Activated T-helper 9 cell treated with anti-CD3 and anti-CD28 coated beads, Interleukin-2, amount 50 U/mL, for 16 hours (primary cell): ENCODE data around the gene GPR37L1.
"Not testable (repeated sequence)": the region's sequence is repeated elsewhere in the genome, so short reads cannot be mapped to it uniquely, and the experiment has no call there.

Experiments
- DNase-seq: peaks from one replicate; pipeline ENCODE4 v3.0.0-alpha.2; 2020; ENCODE audit warnings: low read depth

The GPR37L1 gene

DNA sequence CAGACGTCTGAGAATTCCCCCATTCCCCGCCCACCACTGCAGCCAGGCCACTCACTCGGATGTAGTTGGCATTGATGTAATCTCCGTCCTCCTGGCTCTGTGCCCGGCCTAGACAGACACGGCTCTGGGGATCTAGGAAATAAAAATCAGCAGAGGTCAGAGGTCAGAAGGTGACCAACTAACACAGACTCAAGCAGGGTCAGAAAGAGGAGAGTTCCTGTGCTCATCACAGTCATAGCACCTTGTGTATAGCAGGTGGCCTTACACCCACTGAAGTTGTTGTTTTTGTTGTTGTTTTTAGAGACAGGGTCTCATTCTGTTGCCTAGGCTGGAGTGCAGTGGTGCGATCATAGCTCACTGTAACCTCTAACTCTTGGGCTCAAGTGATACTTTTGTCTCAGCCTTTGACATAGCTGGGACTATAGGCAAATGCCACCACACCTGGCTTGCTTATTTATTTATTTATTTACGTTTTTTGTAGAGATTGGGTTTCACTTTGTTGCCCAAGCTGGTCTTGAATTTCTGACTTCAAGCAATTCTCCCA lies 32.8 kb downstream of the GPR37L1 start:
- DNase-seq: no peak

DNA sequence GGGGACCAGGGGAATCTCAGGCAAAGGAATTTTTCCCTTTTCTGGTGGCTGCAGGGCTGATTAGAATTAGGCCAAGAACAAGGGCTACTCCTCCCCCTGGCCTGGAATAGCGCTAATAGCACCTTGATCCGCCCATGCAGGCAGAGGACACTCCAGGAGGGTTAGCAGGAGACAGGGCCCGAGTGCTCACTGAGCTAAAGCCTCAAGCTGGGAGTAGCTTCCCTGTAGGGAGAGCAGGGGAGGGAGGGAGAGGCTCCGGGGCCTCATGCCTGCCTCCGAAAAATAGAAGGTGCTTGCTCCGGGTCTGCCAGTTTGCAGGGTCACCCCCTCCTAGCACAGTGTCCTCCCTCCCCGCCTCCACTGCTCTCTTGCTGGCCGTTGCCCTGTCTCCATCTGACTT lies 33.9 kb downstream of the GPR37L1 start:
- DNase-seq: no peak

DNA sequence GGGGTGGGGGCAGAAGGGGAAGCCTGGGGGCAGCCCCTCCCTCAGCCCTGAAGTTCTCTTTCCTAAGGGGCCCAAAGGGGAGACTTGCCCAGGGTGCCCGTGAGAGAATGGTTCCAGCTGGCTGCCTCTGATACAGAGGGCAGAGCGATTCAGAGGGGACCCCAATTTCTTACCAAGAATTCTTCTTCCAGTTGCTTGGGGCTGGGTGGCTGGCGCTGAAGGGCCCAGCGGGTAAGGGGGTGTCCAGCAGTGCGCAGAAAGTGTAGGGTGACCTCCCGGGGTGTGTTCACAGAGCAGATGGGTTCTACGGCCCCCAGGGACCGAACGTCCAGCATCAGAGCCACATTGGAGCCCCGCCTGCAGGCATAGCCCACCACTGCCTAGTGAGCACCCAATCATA lies 35.2 kb downstream of the GPR37L1 start:
- DNase-seq: no peak

DNA sequence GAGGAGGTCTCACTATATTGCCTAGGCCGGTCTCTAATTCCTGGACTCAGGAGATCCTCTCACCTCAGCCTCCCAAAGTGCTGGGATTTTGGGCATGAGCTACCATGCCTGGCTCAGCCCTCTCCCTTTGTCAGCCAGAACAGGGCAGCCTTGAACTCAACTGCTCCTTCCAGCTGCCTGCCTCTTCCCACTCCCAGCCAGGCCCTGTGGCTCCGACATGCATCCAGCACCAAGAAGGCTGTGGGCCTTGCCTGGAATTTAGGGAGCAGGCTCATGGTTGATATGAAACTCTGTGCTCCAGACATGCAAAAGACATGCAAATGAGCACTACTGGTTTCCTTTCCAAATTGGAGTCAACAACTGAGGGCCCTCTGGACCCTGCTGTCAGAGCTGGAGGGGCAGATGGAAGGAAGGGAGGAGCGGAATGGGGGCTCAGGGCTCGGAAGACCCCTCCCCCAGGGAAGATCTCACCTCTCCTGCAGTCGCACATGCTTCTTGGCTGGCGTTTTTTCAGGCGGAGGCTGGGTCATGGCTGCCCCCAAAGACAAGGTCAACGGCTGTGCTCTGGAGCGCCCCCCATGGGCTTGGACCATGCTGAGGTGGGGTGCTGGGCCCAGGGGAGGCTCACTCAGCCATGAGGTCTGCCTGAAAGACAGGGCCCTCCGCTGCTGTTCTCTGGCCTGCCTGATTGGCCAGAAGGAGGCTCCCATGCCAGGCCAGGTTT lies 36.3 kb downstream of the GPR37L1 start:
- no peak for DNase-seq

DNA sequence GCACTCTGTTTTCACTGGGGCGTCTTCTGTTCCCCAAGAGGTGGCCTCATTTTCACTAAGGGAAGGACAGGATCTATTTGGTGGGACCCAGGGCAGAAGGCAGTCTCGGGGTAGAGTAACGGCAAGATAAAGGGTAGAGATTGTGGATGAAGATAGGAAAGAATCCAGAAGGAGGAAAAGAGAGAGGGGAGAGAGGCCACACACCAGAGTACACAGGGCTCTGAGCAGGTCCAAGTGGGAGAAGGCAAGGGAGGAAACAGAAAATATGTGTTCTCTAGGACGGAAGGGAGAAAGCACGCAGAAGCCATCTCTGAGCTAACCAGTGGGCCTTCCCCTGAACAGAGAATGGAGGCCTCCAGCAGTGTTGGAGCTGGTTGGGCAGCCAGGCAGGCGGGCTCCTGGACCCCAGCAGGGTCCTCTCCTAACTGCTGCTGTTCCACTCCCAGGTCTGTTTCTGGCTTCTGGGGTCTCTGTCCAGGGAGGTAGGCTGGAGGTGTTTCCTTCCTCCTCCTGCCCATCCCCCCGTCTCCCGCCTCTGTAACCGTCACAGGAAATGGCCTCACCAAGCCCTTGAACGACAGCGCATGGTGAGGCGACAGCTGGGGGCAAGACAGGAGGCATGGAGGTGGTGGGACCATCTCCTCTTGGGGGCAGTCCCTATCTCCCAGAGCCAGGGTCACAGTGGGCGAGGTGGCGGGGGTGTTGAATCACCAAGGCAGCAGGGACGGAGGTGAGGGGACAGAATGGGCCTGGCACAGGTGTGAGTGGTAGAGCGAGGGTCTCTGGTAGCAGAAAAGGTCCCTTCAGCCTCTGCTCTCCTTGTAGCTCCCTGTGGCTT lies 37.0 kb downstream of the GPR37L1 start:
- no peak for DNase-seq

DNA sequence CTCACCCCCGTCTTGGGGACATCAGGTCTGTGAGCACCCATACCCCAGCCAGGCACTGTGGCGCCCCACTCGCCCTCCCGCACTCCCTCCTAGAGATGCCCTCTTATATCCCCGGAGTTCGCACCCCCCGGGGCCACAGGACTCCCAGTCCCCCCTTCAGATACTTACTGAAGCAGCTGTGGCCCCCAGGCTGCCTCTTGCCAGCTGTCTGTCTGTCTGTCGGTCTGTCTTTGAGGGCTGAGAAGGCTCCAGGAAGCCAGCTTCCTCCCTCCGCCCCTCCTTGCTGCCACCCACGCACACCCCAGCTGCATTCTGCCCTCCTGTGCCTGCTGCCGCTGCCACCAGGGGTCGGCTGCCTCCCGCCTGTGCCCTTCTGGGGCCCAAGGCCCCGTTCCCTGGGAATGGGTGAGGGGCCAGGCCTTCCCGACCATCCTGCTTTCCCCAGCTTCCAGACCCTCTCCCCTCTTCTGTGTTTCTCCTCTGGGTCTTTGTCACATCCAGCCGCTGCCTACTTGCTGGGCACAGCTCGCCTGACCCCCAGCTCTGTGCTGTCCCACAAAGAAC lies 37.7 kb downstream of the GPR37L1 start, which contains the start of gene PTPN7:
TSS of gene PTPN7 (minus strand) at position 226 of the 564 bp plus-strand sequence. CDS start 1,200 bp downstream, outside the sequence.
- peak; percentile 79 for DNase-seq

DNA sequence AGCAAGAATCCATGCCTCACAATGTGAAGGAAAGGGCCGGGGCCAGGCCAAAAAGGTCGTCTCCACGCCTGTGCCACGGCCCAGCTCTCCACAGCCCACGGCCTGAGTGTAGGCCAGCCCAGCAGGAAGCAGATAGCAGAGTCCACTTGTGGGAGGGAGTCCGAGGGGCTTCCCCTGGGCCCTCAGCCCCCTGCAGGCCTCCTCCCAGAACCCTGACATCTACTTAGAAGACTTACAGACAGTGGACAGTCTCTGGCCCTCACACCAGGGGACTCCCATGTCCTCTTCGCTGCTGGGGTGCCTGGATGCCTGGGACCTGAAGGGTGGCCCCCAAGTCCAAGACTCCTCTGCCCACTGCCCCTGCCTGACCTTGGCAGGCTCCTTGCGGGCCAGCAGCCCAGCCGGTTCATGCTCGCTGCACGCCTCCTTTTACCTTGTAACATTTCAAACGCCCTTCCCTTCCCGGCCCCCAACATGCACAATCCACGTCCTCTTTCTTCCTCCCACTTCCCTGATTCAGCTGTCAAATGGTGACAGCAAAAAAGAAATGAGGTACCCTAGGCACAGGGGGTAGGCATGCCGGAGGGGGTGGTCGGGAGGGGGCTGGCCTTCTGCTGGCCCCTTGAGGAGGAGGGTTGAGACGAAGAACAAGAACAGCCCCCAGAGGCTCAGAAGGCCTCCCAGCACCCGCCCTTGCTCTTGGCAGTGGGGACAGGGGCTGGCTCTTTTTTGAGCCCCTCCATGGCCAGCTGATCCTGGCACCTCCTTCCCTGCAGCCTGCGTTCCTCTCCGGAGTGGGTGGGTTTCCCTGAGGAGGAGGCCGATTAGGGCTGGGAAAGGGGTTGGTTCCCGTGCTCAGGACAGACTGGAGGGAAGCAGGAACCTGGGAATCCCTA lies 38.7 kb downstream of the GPR37L1 start:
- no peak for DNase-seq

DNA sequence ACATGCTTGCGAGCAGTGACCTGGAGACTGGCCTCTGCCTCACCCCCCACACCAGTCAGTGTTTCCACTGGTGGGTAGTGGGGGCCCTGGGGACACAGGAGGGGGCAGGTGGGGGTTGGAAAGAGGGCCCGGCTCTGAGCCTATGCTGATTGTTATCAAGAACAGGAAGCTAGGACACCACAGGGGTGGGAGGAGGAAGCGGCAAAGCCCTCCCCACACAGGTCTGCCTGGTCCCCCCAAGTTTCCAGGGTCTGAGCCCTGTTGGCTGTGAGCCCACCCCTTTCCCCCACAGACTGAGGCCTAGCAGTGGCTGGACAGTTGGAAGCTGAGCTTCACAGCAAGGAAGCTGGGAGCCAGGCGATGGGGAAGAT lies 39.3 kb downstream of the GPR37L1 start:
- DNase-seq: peak; percentile 43

DNA sequence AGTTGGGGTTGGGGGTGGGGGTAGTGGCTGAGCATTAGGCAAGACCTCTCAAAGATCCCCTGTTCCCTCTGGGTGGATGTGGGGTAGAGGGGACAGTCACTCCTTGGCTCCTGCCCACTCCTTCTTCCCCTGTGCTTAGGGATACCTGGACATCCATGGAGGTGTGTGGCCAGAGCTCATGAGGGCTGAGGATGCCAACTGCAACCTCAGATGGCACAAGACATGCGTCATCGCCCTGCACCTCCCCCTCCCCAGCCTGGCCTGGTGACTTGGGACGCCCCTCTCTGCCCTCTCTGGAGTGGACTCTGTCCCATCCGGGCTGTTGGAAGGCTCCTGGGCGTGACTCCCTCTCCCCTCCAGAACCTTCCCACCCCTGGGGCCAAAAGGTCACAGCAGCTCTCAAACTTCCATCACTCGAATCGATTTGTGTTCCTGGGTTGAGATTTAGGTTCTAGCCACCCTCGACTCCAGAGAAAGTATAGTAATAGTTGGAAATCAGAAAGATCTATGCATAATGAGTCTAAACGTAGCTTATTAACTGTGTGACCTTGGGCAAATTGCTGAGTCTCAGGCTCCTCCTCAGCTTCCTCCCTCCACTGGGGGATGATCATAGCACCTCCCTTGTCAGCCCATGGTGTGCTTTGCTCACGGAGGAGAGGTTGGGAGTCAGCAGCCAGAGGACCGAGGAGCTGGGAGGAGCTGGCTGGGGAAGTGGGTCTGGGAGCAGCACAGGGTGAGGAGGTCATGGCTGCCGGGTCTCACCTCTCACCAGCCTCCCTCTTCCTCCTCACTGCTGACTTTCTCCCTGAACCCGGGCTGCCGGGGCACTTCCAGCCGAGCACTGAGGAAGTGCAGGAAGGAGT lies 39.9 kb downstream of the GPR37L1 start:
- no peak for DNase-seq

DNA sequence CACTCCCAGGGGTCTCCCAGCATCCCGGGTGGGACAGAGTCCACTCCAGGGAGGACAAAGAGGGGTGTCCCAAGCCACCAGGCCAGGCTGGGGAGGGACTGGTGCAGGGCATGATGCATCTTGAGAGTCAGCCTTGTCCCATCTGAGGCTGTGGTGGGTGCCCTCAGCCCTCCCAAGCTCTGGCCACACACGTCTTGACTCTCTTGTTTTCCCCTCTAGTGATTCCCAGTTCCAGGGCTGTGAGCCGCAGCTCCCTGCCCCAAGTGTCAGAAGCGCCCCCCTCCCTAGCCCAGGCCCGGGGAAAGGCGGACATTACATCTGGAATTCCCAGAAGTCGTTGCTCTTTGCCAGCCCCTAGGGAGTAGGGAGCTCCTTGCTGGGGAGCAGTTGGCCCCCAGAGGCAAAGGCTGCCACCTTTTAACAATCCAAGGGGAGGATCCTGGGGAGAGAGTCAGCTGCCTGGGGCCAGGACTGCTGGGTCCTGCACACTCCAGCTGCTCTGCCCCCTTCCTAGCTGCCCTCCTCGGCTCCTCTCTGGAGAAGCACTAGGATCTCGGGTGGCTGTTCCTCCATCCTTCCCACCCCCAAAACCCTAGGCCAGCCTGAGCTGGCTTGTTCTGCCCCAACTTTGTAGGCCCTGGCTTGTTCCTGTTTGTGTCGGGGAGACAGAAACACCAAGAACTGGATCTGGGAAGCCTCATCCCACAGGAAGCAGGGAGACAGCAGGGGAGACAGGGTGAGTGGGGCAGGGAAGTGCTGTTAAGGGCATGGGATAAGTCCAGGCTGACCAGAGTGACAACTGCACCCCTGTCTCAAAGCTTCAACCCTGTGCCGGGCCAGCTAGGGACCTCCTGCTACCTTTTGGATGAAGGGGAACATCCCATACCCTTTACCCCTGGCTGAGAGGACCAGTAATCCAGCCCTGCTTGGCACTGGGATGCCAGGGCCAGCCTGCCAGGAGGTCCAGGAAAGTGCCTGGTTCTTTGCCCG lies 40.9 kb downstream of the GPR37L1 start:
- no peak for DNase-seq

DNA sequence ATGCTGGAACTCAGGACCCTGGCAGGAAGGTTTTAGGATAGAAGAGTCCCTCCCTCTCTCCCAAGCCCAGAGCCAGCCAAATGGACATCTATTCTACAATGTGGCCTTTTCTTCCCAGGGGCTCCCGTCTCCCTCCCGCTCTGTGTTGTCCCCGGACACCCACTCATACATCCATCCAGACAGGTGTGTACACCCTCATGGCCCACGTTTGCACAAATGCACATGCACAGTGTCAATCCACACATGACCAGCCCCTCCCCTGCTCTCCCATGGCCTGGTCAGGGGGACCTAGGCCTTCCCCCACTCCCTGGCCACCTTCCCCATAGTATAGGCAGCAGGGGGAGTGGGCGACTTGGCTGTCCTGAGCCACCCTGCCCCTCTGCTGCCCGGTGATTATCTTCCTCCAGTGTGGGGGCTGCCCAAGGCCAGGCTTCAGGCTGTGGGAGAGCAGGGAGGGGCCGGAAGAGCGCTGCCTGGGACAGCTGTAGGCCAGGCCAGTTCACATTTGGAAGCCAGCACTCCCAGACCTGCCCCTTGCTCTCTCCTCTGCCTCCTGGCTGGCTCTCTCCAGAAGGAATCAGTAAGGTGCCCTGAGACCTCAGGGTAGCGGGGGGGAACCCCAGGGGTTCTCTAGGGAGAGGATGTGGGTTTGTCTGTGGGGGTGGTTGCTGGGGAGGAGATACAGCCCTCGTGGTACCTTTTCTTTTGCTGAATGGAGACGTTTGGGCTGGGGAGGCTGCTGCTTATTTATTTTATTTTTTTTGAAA lies 41.7 kb downstream of the GPR37L1 start:
- DNase-seq: peak; percentile 57

DNA sequence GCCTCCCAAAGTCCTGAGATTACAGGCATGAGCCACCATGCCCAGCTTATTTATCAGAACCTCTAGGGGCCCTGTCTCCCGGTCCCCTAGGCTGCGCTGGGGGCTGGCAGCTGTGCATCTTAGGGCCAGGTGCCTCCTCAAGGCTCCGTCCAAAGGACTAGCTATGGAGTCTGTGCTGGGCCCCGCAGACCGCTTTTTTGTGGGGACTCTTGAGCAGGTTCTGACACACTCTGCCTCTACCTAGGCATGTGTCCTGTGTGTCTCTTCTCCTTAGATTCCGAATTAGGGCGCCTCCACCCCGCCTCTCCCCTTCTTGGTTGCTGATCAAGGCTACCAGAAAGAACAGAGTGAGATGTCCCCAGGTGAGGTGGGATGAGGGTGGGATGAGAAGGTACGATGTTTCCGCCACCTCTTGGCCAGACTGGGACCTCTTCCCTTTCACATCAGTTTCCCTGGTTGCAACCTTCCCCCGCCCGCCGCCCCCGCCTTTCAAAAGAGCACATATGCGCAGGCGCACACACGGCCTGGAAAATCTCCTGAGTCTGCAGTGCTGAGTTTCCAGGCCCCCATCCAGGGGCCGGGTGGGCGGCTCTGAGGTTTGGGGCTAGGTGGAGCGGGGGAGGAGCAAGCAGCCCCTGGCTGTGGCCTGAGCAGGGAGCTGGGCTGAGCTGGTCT lies 42.7 kb downstream of the GPR37L1 start:
- DNase-seq: peak; percentile 43

DNA sequence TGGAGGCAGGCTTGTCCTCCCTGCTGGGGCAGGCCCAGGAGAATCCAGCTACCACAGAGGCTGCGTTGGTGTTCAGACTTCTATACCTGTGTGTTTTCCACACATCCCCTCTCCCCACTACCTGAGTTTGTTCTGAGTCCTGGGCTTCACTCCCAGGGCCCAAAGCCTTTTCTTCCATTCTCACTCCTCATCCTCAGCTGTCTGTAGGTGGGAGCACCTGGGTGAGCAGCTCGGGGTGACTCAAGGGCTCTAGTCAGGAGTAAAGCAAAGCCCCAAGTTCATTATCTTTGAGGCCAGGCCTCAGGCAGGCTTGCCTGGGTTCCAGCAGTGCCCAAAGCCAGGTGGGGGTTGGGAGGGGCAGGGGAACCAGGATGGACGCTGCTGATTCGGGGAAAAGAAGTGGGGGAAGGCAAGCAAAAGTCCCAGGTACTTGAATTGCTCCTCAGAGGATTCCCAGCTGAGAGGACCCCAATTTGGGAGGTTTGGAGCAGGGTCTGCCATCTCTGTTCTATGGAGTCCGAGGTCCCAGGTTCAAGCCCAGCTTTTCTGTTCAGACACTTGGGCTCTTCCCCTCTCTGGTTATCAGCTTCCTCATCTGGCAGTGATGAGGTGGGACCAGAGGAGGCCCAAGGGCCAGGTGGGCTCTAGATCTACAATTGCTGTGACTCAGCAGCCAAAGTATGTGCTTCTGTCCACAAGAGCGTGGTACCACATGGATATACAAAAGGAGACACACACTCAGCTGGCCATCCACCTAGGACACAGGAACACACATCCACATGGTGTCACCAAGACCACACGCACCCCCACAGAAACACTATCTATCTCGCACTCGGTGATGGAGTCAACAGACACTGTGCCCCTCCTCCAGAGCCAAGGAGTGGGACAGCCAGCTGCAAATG lies 43.5 kb downstream of the GPR37L1 start:
- DNase-seq: no peak

DNA sequence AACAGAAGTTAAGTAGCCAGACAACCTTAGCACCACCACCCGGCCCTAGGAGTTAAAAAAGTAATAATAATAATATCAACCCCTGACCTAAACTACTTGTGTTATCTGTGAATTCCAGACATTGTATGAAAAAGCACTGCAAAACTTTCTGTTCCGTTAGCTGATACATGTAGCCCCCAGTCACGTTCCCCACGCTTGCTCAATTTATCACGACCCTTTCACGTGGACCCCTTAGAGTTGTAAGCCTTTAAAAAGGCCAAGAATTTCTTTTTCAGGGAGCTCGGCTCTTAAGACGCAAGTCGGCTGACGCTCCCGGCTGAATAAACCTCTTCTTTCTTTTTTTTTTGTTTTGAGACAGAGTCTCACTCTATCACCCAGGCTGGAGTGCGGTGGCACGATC lies 44.3 kb downstream of the GPR37L1 start:
- not testable (repeated sequence) for DNase-seq

DNA sequence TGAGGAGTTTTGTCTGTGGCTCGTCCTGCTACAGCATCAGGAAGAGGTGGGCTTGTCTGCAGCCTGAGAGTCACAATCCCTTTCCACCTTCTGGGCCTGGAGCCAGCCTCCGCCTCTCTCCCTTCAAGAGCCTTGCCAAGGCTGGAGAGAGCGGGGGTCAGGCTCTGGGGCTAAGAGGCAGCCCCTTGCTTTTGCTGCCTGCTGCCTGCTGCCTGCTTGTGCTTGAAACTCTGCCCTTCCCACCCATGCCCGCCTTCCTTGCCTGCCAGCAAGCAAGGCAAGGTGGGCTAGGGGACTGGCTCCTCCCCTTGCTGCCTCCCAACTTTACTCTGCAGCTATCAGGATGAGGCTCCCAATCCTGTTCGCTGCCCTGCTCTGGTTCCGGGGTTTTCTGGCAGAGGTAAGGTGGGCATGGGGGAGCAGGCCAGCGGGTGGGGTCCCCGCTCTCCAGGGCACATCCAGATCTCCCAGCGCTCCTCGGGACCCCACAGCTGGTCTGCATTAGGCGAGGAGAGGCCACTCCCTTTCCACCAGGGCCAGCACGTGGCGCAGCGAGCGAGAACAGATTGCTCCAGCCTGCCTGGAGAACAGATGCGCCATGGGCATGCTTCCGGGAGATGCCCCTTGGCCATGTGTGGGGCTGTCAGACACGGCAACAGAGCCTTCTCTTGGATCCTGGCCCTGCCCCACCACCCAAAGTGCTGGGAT lies 45.1 kb downstream of the GPR37L1 start:
- DNase-seq: no peak

DNA sequence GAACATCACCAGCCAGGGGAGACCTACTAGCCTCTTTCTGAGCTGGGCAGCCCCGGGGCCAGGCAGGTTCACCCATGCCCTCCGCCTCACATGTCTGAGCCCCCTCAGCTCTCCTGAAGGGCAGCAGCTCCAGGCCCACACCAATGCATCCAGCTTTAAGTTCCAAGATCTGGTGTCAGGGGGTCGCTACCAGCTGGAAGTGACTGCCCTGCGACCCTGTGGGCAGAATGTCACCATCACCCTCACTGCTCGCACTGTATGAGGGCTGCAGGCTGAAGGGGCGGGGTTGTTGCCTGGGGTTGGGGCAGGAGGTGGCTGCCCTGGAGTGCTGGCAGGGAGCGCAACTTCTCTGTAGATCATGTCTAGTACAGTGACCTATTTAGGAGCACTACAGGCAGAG lies 46.1 kb downstream of the GPR37L1 start:
- no peak for DNase-seq
